Gastrocnemius medialis (tissue), 4 donors: ENCODE results near the gene SFR1. TPM values are rescaled to one million over a fixed set of nuclear protein-coding genes. Genes with fewer than 3 reads are reported as not detected.

Source experiments
- ATAC-seq, 2 donors: fragments of 150-250 bp; one replicate each; pipeline ENCODE4 v1.9.1; 2016
- DNase-seq, 2 donors: peaks; one replicate each; pipeline ENCODE4 v3.0.0-alpha.2; 2019
- H3K27ac ChIP-seq, 4 donors: fragments of 200-600 bp; sonication (generic); 1 replicate in 1 of 4; 2 replicates in 3 of 4; pipeline ENCODE4 v1.5.1; 2016 to 2018; ENCODE audit warnings: mild to moderate bottlenecking in 2 of 4, moderate library complexity in 1 of 4
- H3K27me3 ChIP-seq, 3 donors: fragments of 200-600 bp; sonication (generic) in 2 of 3; 1 replicate in 1 of 3; 2 replicates in 2 of 3; pipeline versions ENCODE4 v1.5.1 to v1.6.0; 2016 to 2019; ENCODE audit warnings: mild to moderate bottlenecking in 1 of 3, moderate library complexity in 1 of 3
- H3K36me3 ChIP-seq, 2 donors: fragments of 200-600 bp; sonication (generic) in 1 of 2; one replicate each; pipeline ENCODE4 v1.5.1; 2017 to 2018
- H3K4me1 ChIP-seq, 2 donors: fragments of 200-600 bp; sonication (generic) in 1 of 2; one replicate each; pipeline ENCODE4 v1.5.1; 2016 to 2017; ENCODE audit warnings: mild to moderate bottlenecking in 2 of 2
- H3K4me3 ChIP-seq, 4 donors: fragments of 200-600 bp; sonication (generic) in 3 of 4; 1 replicate in 1 of 4; 2 replicates in 3 of 4; pipeline ENCODE4 v1.5.1; 2016 to 2019; ENCODE audit warnings: mild to moderate bottlenecking in 2 of 4
- H3K9me3 ChIP-seq, 3 donors: fragments of 200-600 bp; sonication (generic) in 2 of 3; 1 replicate in 1 of 3; 2 replicates in 2 of 3; pipeline ENCODE4 v1.5.1; 2016 to 2019
- POLR2A ChIP-seq, 2 donors: fragments of 450-650 bp; IDR thresholded peaks; one replicate each; pipeline ENCODE4 v1.6.1; 2017; ENCODE audit warnings: antibody characterized with exemption in 2 of 2, mild to moderate bottlenecking in 2 of 2, moderate library complexity in 2 of 2
- in situ Hi-C, 4 donors: fragments of 200-750 bp; cut with MboI; loops; one replicate each; pipeline versions ENCODE4 v1.15.0 to v1.8.0; 2017; ENCODE audit warnings: low sequenced_read_pairs in 4 of 4
- intact Hi-C: fragments of 100-400 bp; cut with DNase I; formaldehyde crosslinking; loops from one replicate; pipeline ENCODE4 v1.15.1; 2023; ENCODE audit warnings: low total_unique reads
- total RNA-seq, 4 donors: library from RNA; depleted of rRNA; stranded (reverse); fragments of >200 nt; gene quantifications; one replicate each; pipeline versions ENCODE4 v1.1.0 to v1.2.3, GENCODE V29; 2016
- TF ChIP-seq, protein P1 (sequence below), 5 experiments: fragments of 450-650 bp in 3 of 5; fragments of 200-600 bp in 2 of 5; sonication (generic) in 2 of 5; IDR thresholded peaks in 4 of 5; conservative IDR thresholded peaks in 1 of 5; 1 replicate in 4 of 5; 2 replicates in 1 of 5; pipeline ENCODE4 v1.5.1; 2016 to 2019; ENCODE audit warnings: antibody characterized with exemption in 5 of 5, mild to moderate bottlenecking in 3 of 5, moderate library complexity in 3 of 5

SFR1 gene, protein sequence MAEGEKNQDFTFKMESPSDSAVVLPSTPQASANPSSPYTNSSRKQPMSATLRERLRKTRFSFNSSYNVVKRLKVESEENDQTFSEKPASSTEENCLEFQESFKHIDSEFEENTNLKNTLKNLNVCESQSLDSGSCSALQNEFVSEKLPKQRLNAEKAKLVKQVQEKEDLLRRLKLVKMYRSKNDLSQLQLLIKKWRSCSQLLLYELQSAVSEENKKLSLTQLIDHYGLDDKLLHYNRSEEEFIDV
- total RNA-seq: 1 to 10 TPM; 2.4 to 7.7 (median 4.7) TPM

DNA sequence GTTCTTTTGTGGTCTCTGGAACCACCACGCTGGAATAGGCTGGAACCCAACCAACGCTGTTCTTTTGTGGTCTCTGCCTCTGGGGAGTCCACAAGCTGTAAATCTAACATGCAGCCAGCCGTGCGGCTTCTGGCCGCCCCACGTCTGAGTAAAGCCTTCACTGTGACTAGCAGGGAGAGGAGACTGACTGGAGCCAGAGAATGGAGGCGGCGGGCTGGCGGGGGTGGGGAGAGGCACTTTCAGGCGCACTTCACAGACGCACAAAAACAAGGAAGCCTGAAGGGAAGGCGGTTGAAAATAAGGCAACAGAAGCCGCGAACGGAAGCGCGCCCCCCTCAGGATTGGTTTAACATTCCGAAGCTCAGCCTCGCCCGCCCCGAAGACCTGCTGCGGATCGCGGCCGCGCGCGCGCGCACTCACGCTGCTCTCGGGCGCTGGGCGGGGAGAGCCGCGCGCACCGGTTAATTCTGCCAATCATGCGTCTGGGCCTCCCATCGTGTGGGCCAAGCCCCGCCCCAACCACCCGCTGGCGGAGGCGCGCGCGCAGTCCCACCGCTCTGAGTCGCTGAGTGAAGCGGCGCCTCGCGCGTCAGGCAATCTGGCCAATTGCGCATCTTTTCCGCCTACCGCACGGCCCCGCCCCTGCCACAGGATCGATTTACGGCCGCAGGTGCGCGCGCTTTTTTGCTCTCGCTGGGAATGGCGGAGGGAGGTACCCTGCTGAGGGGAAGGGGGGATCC is at the start of gene SFR1:
Gene SFR1 (plus strand): TSS at position 687 of the 740 bp plus-strand sequence. CDS start 13 bp downstream, at position 700.
- intact Hi-C loops: loop anchor here (1.0 to 5.0 kb wide), 5 partner anchors 136 to 233 kb away; partner anchors contain the start of genes CFAP58, SLK and STN1
- in situ Hi-C loops: loop anchor here (10.0 to 25.0 kb wide), 5 partner anchors 157 to 237 kb away; partner anchors contain the start of genes SLK (in 1 of the 4) and STN1 (in 1 of the 4)
- ATAC-seq: peak; percentile 87

DNA sequence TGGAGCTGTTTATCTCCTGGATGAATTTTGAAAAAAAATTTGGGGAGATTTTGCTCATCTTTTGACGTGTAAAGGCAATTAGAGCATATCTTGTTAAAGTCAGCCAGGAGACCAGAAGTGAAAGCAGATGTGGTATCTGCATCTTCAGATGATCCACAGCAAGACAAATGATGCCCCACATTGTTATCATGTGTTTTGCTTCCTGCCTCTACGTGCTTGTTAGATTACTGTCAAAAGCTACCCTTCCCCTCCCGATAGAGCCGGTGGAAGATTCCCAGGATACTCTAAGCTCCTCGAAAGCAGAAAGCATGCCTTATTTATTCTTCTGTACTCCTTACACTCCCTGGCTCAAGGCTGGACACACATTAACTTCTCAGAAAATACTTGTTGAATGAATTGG is 49.2 kb upstream of the SFR1 start:
- Histone ChIP-seq H3K4me3 (no peak overlapping the region), H3K36me3 (no peaks in the 10 kb centered on the region), H3K27me3 (no peaks in the 10 kb centered on the region), H3K4me1 (peaks cover 4 to 7% of the 10 kb centered on the region in 2 donors), H3K27ac (no peak overlapping the region), H3K9me3 (no peaks in the 10 kb centered on the region)
- ATAC-seq (no peak), DNase-seq (no peak)
- intact Hi-C loops: no loop called here
- in situ Hi-C loops: no loop called here
- TF ChIP-seq, protein P1, sequence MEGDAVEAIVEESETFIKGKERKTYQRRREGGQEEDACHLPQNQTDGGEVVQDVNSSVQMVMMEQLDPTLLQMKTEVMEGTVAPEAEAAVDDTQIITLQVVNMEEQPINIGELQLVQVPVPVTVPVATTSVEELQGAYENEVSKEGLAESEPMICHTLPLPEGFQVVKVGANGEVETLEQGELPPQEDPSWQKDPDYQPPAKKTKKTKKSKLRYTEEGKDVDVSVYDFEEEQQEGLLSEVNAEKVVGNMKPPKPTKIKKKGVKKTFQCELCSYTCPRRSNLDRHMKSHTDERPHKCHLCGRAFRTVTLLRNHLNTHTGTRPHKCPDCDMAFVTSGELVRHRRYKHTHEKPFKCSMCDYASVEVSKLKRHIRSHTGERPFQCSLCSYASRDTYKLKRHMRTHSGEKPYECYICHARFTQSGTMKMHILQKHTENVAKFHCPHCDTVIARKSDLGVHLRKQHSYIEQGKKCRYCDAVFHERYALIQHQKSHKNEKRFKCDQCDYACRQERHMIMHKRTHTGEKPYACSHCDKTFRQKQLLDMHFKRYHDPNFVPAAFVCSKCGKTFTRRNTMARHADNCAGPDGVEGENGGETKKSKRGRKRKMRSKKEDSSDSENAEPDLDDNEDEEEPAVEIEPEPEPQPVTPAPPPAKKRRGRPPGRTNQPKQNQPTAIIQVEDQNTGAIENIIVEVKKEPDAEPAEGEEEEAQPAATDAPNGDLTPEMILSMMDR (IDR thresholded peaks at IDR 0.05 in 4 of 5, conservative IDR thresholded peaks at IDR 0.05 in 1 of 5): no peak
- TF ChIP-seq POLR2A (IDR thresholded peaks at IDR 0.05): no peak

More for the DNA sequence above, at the start of gene SFR1:
- Histone ChIP-seq H3K9me3 (no peaks in the 10 kb centered on the region), H3K4me3 (peak within 1 kb of the TSS; percentile 64 to 86 (median 80)), H3K4me1 (peaks cover 7% of the 10 kb centered on the region in 2 donors), H3K27ac (peak within 1 kb of the TSS; percentile 90 to 99 (median 94)), H3K27me3 (no peaks in the 10 kb centered on the region), H3K36me3 (no peaks in the 10 kb centered on the region)
- TF ChIP-seq POLR2A (IDR thresholded peaks at IDR 0.05): peak; percentile 64 to 84
- TF ChIP-seq, protein P1 (IDR thresholded peaks at IDR 0.05 in 4 of 5, conservative IDR thresholded peaks at IDR 0.05 in 1 of 5): peak; percentile 30 to 73 (median 59)
- peak; percentile 97 to 99 for DNase-seq

DNA sequence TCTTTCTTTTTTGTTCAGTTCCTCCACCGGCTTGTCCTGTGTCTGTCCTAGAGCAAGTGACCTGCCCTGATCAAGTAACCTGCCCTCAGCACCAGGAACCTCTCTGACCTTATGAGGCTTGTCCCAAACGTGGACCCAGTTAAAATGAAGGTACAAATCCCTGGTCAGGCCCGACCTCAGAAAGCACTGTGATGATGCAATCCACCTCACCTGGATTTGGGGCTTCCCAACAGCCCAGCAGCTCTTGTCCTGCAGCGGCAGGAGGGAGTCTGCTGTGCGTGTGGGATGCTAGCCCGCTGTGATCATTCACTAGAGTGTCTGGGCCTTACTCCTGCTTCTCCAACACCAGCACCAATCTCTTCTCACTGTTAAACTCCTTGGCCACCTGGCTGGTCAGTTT is 47.5 kb upstream of the SFR1 start:
- TF ChIP-seq POLR2A (IDR thresholded peaks at IDR 0.05): no peak
- TF ChIP-seq, protein P1 (IDR thresholded peaks at IDR 0.05 in 4 of 5, conservative IDR thresholded peaks at IDR 0.05 in 1 of 5): no peak
- intact Hi-C loops (no loop called here), in situ Hi-C loops (no loop called here)
- DNase-seq: no peak
- ATAC-seq: no peak
- Histone ChIP-seq H3K4me1 (peaks cover 4 to 7% of the 10 kb centered on the region in 2 donors), H3K36me3 (no peaks in the 10 kb centered on the region), H3K9me3 (no peaks in the 10 kb centered on the region), H3K27ac (no peak overlapping the region), H3K4me3 (no peak overlapping the region), H3K27me3 (no peaks in the 10 kb centered on the region)

DNA sequence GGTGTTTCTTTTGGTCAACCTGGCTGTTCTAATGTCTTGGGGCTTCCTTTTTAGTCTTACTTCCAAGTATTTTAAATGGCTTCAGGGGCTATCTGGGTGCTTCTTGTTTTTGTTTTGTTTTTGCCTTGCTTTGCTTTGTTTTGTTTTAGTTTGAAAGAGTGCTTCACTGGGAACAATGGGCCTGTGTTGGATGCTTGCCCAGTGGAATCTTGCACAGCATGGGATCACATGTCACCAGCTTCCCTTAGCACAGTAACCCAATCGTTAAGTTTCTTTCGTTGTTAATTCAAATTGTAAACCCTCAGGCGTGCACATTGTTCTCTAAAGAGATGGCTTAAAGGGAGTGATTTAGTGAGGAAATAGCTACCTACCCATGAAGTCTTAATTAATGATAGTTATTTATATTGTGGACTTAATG is 45.2 kb upstream of the SFR1 start:
- intact Hi-C loops (no loop called here), in situ Hi-C loops (no loop called here)
- ATAC-seq (peak; percentile 64 to 76), DNase-seq (peak in 1 of 2 donors; percentile 29)
- TF ChIP-seq, protein P1 (IDR thresholded peaks at IDR 0.05 in 4 of 5, conservative IDR thresholded peaks at IDR 0.05 in 1 of 5): no peak
- TF ChIP-seq POLR2A (IDR thresholded peaks at IDR 0.05): no peak
- Histone ChIP-seq H3K4me3 (no peak overlapping the region), H3K4me1 (peaks cover 4 to 7% of the 10 kb centered on the region in 2 donors), H3K9me3 (no peaks in the 10 kb centered on the region), H3K27ac (peak overlapping the region in 2 of 4 donors; percentile 44 to 52), H3K27me3 (no peaks in the 10 kb centered on the region), H3K36me3 (no peaks in the 10 kb centered on the region)
